HG03520 (cell line): Measurements from ENCODE around the gene ARFGAP1.

ENCODE experiments used
- ATAC-seq: cut with Tn5 transposase; IDR thresholded peaks from one replicate; pipeline ENCODE4 v1.9.1; 2021; ENCODE audit warnings: mild to moderate bottlenecking, moderate library complexity; ENCODE audit not compliant: unreplicated experiment

Gene ARFGAP1

GRCh38 chr20:63317601-63318291 is 45.1 kb downstream of the ARFGAP1 start:
- ATAC-seq: no peak

DNA sequence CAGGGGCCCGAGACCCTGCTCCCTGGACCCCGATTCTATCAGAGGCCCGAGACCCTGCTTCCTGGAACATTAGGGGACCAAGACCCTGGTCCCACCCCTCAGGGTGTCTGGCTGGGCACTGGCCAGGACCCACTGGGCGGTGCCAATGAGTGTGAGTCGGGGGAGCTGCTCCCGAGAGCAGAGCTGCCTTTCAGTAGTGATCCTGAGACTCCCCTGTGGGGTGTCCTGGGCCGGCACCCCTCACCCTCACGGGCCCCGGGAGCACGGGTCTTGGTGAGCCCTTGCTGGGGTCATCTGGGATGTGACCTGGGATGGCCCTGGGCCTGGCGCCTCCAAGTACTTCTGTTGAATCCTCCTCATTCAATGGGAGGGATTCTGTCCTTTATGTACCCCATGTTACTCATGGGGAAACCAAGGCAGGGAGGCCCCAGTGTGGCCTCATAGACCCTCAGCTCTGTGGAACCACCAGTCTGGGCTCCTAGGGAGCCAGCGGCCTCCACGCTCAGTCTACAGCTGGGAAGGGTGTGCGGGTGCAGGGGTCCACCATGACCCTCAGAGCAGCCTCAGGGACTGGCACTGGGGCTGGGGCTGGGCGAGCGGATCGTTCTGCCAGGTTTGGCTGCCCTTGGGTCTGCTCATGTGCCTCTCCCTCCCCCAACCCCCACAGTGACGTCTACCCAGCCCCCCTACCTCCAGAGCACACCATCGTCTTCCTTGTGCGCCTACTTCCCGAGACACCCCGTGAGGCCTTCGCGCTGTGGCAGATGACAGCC is 46.0 kb downstream of the ARFGAP1 start:
- no peak for ATAC-seq

- ATAC-seq: no peak
Observed at GRCh38 chr20:63319164-63320040, 46.8 kb downstream of the ARFGAP1 start.

- ATAC-seq: no peak
Observed at GRCh38 chr20:63320041-63320511, 47.5 kb downstream of the ARFGAP1 start.

- no peak for ATAC-seq
Observed at GRCh38 chr20:63320616-63321147, 48.1 kb downstream of the ARFGAP1 start.

GRCh38 chr20:63321148-63321831 is 48.7 kb downstream of the ARFGAP1 start:
- no peak for ATAC-seq

GRCh38 chr20:63322146-63322932 is 49.7 kb downstream of the ARFGAP1 start:
- no peak for ATAC-seq

- ATAC-seq: no peak
Observed at GRCh38 chr20:63322933-63323273, 50.3 kb downstream of the ARFGAP1 start.

DNA sequence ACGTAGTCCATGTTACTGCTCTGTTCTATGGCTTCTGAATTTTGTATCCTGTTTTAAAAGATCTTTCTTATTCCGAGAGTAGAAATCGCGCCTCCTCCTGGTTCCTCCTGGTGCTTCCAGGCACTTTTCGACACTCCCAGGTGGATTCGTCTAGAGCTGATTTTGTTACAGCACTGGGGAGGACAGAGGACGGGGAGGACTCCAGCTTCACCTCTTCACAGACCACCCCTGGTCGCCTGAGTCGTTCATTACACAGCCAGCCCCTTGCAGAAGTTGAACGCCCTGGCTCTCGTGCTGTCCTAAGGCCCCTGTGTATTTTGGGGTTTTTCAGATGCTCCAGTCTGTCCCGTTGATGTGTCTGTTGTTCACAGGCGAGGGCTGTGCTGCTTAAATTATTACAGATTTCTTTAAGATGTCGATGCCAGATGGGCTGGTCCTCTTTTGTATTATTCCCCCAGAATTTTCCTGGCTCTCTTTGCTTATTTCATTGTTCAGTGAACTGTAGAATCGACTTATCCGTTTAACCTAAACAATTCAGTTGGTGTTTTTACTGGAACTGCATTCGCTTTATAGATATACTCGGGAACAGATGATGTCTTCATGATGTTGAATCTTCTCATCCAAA is 50.9 kb downstream of the ARFGAP1 start:
- no peak for ATAC-seq

DNA sequence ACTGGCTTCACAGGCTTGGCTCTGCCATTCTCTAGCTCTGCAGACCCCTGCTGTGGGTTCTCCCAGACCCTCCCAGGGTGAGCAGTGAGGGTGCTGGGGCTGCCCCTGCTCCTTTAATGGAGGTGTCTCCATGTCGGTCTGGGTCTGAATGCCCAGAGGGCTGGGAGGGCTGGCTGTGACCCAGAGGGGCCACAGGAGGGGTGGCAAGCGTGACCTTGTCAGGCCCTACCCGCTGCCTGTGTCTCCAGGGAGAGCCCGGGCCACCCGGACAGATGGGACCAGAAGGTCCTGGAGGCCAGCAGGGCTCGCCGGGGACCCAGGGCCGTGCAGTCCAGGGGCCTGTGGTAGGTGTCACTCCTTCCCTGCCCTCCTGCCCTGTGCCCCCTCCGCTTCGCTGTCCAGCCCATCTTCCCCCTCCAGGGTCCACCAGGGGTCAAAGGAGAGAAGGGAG is 52.4 kb downstream of the ARFGAP1 start:
- ATAC-seq: no peak

DNA sequence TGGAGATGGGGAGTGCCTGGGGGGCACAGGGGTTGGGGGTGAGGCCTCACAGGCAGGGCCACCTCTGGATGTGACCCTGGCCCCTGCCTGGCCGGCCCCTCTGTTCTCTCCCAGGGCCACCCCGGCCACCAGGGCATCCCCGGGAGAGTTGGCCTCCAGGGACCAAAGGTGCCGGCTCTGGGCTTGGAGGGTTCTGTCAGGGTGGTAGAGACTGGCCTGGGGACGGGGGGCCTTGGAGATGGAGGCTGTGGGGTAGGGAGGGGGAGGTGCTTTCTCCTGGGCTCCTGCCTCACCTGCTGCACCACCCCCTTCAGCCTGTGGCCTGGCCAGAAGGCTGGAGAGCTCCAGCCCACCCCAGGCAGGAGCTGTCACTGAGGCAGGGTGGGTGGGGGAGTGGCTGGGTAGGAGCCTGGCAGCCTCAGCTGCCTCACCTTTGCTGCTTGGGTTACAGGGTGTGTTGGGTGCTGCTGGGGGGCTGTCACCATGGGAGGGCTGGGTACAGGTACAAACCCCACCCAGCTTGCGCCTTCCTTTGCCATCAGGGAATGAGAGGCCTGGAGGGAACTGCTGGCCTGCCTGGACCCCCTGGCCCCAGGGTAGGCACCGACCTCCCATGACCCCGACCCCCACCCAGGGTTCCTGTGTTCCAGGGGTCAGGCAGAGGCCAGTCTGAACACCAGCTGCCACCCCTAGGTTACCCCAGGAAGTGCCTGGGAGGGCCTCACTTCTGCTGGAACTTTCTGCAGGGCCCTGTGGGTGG is 53.1 kb downstream of the ARFGAP1 start:
- no peak for ATAC-seq

GRCh38 chr20:63326314-63327230 is 54.0 kb downstream of the ARFGAP1 start:
- no peak for ATAC-seq

GRCh38 chr20:63327231-63327745 is 54.7 kb downstream of the ARFGAP1 start:
- no peak for ATAC-seq

- ATAC-seq: no peak
Observed at GRCh38 chr20:63328026-63328700, 55.5 kb downstream of the ARFGAP1 start.

DNA sequence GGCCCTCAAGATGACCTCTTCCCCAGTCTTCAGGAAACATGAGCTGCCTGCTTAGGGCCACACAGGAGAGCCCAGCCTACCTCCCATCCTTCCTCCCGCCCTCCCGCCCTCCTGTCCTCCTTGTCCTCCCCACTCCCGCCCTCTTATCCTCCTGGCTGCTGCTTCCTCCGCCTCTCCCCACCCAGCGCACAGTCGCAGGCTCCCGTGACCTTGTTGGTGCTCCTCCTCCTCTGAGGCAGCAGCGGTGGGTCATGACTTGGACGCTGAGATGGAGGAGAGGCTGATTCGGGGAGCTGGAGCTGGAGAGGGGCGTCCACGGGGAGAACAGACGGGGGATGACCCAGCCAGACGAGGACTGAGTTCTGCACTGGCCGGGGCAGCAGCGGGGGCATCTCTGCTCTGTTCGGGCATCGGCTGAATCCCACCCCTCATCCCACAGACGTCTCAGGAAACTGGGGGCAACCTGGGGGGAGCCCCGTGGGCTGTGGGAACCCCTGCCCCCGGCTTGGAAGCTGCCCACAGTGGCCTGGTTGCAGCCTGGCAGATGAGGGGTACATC is 56.2 kb downstream of the ARFGAP1 start:
- ATAC-seq: no peak

GRCh38 chr20:63329331-63330083 is 56.9 kb downstream of the ARFGAP1 start:
- ATAC-seq: no peak
